NCI-H526 (cell line): ENCODE measurements around the gene MVD.

Experiments
- DNase-seq, 2 experiments: peaks; one replicate each; lab custom pipeline; 2025; lab: John Stamatoyannopoulos, UW

MVD gene

GRCh38 chr16:88640498-88641247 is 22.2 kb downstream of the MVD start:
- no peak for DNase-seq

- DNase-seq: no peak
Observed at GRCh38 chr16:88640039-88640495, 22.8 kb downstream of the MVD start.

- peak in 1 of 2 experiments; percentile 53 for DNase-seq
Observed at GRCh38 chr16:88639231-88640038, 23.5 kb downstream of the MVD start.

- DNase-seq: peak; percentile 26 to 80
Observed at GRCh38 chr16:88638323-88639230, 24.3 kb downstream of the MVD start, which contains the start of gene IL17C. Gene IL17C, plus strand, starts transcription at chr16:88638572. Its CDS starts 70 bp downstream, at chr16:88638642.

GRCh38 chr16:88636488-88637265 is 26.2 kb downstream of the MVD start:
- DNase-seq: no peak

GRCh38 chr16:88635671-88636319 is 27.1 kb downstream of the MVD start:
- no peak for DNase-seq

GRCh38 chr16:88634994-88635670 is 27.8 kb downstream of the MVD start:
- DNase-seq: no peak

- DNase-seq: no peak
Observed at GRCh38 chr16:88634141-88634993, 28.5 kb downstream of the MVD start.

- DNase-seq: peak in 1 of 2 experiments; percentile 43
Observed at GRCh38 chr16:88633684-88634140, 29.2 kb downstream of the MVD start.

- no peak for DNase-seq
Observed at GRCh38 chr16:88632587-88632930, 30.3 kb downstream of the MVD start.

GRCh38 chr16:88631920-88632586 is 30.8 kb downstream of the MVD start:
- DNase-seq: no peak

- DNase-seq: no peak
Observed at GRCh38 chr16:88631384-88631783, 31.5 kb downstream of the MVD start.

GRCh38 chr16:88630941-88631340 is 31.9 kb downstream of the MVD start:
- no peak for DNase-seq

GRCh38 chr16:88630433-88630832 is 32.5 kb downstream of the MVD start:
- no peak for DNase-seq

GRCh38 chr16:88629835-88630234 is 33.1 kb downstream of the MVD start:
- no peak for DNase-seq

GRCh38 chr16:88628512-88628974 is 34.3 kb downstream of the MVD start:
- peak in 1 of 2 experiments; percentile 26 for DNase-seq

- no peak for DNase-seq
Observed at GRCh38 chr16:88627531-88628411, 35.1 kb downstream of the MVD start.
